DMS79 treated with DMSO at 0.1 percent for 48 hours (cell line): ENCODE data around the gene RHEB.
A peak's percentile ranks its signal among the peaks of the same experiment; 100 is the strongest.
"Not testable (repeated sequence)": the region's sequence is repeated elsewhere in the genome, so short reads cannot be mapped to it uniquely, and the experiment has no call there.

Experiments used
- DNase-seq: peaks from one replicate; lab custom pipeline; 2025; lab: John Stamatoyannopoulos, UW

RHEB gene, protein sequence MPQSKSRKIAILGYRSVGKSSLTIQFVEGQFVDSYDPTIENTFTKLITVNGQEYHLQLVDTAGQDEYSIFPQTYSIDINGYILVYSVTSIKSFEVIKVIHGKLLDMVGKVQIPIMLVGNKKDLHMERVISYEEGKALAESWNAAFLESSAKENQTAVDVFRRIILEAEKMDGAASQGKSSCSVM

DNA sequence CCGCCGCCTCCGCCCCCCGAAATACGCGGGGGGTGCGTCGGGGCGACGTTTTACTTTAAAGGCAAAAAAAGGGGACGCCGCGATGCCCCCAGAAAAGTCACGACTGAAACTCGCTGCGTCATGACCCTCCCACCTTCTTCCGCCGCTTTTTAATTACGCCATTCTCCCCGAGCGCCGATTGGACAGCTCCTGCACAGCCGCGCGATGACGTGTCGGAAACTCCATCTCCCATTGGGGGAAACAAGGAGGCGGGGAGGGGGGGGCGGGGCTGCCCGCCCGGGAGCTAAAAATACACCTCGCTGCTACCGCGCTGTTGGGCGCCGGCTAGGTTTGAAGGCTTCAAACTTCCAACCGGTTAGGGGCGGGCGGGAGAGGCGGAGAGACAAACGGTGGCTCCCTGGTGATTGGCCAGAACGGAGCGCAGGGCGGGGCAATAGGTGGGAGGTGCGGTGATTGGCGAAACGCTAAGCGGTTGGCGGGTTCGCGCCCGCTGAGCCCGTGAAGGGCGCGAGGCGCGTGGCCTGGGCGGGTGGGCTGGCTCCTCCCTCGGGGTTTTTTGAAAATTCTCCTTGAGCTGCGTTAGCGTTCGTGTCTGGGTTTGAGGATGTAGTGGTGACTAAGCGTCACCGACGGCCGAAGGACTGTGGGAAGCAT, at the start of gene RHEB:
Gene RHEB, minus strand, starts transcription at position 131 of the 654 bp plus-strand sequence. CDS start 384 bp downstream, outside the sequence.
- peak; percentile 99 for DNase-seq

DNA sequence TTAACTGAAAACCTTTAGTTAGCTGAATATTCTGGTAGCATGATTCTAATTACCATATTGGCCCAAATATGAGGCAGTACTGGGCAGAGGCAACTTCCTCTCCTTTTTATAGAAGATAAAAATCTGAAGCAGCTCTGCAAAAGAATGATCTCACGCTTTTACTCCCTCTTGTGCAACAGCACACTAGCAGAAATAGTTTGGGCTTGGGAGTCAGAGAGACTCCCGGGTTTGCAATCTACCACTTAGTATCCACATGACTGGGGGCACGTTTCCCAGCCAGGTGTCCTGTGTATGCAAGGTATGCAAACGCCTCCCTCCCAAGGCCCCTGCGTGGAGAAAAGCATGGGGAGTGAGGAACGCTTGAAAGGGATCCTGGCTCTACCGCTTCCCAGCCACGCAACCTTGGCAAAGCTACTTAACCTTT, 47.2 kb upstream of the RHEB start:
- DNase-seq: no peak

DNA sequence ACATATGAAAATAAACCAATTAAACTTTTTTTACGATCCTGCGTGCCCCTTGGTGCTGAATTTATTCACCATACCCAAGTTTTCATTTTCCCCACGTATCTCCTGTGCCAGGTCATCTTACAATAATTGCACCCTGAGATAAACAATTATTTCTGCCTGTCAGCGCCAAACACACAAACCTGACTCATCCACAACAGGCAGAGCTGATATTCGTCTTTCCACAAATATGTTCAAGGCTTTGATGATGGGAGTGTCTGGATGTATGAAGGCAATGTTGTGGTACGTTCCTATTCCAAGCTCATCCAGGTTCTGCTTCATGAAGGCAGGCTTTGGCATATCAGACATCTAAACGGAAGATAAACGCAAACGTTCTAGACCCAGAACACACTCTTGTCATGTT, 45.8 kb upstream of the RHEB start:
- no peak for DNase-seq

DNA sequence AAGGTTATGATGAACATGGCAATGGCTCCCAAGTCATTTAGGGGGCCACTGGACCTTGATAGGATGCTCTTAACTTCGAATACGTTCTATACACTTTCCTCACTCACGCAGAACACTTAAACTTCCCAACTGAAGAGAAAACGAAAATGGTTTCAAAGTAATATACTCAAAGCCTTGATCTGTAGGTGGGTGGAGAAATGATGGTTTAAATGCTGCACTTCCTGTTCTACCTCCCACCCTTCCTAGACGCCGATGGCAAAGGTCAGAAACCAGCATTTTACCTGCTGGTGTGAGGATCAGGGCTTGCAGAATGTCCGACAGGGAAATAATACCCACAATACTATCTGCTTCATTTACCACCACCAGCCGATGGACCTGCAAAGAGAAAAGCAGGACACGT, 40.5 kb upstream of the RHEB start:
- no peak for DNase-seq

DNA sequence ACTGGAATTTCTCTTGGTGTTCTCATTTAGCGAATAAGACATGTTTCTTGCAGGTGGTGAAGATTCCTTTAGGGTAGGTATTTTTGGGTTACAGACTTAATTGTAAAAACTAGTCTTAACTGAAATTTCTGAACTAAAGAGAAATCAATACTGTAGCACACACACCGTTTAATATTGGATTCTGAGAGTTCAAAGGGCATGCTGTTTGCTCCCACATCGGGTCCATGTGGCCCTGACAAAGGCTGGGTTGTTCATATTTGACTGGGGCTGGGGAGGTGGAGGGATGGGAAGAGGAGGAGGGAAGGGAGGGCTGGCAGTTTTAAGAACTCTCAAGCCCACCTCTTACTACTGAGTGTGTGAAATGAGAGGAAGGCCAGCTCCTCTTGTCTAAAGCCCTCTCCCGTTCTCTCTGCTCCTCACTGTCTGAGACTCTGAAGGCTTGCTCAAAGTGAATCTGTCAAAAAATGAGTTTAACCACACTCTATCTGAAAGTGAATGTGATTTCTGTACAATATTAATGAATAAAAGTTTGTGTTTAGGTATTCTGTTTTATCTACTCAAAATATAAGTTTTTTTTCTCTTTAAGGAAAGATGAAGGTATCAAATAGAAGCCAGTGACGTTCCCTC, 40.0 kb upstream of the RHEB start:
- no peak for DNase-seq

DNA sequence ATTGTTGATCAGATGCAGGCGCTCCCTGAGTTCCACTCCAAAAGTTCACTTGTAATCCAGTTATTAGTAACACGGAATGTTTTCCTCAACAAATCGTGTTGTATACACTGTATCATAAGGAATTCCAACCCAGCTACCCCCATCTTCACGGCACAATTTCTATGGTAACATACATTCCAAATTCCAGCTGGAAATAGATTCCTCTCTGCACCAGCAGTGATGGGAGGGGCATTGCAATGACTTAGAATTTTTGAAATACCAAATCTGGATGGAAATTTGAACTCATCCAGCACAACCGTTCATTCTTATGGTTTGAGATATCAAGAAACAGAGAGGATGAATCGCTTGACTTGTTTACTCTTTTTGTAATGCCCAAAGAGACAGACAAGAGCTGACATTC, 38.9 kb upstream of the RHEB start:
- no peak for DNase-seq

DNA sequence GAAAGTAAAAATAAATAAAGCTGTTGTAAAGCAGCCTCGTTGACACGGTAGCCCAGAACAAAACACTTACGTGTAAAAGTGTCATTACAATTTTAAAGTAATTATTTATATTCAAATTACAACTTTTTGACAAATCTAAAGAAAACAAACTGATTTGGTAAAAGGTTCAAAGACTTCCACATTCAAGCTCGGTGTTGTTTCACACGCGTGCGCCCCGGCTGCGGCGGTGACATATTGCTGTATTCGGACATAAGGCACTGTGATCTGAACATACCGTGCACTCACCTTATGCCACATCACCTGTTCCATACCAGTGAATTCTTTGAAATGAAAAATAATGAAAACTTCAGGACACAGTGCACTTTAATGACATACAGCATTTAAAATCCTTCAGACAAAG, 36.9 kb upstream of the RHEB start:
- DNase-seq: no peak

DNA sequence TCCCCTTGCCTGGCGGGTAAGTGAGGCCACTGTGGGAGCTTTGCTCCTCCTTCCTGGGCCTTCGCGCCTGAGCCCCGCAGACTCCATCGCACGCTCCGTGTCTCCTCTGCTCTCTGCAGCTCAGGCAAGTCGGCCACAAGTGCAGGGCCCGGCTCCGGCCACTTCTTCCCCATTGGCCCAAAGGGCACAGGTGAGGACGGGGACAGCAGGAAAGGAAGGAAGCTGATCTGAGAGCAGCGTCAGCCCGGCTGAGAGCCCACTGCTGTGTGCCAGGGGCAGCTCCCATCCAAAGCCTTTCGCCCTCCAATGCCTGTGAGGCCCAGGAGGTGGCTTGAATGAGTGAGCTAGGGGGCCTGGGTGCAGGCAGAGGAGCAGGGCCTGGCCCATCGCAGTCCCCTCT, 33.7 kb upstream of the RHEB start:
- DNase-seq: no peak

DNA sequence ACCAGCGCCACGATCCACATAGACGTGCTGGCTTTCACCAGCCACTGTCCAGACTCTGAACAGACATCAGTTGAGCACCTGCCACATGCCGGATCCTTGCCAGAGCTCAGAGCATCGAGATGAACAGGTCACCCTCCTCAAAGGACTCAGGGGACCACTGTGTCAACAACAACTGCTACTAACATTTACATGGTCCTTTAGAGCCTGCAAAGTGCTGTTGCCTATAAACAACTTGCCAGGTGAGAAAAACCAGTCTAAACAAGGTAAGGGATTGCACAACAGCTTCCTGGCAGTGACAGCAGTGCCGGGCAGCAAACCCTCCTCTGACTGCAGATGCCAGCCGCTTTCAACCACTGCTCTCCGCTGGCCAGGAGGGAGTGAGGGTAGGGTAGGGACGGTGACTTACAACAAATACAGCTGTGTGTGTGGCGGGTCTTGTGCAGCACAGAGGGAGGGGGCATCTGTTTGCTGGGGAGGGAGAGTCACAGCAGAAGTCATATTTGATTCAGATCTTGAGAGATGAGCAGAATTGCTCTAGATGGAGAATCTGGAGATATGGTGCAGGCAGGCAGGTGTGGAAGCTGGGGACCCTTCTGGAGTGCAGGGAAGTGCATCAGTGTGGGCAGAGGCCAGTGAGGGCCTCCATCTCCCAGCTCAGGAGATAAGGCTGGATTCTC, 32.8 kb upstream of the RHEB start:
- peak; percentile 94 for DNase-seq

DNA sequence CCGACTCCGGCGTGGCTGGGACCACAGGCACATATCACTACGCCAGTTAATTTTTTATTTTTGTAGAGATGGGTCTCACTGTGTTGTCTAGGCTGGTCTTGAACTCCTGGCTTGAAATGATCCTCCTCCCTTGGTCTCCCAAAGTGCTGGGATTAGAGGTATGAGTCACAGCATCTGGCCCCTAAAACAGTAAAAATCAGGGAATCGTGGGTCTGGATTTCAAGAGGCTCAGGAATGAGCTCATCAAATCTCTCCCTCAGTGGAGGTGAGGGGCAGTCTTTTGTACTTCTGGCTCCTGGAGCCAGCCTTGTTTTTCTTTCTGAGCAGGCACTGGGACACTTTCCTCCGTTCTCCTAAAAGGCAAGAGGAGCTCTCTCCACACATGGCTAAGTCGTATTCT, 32.1 kb upstream of the RHEB start:
- no peak for DNase-seq

DNA sequence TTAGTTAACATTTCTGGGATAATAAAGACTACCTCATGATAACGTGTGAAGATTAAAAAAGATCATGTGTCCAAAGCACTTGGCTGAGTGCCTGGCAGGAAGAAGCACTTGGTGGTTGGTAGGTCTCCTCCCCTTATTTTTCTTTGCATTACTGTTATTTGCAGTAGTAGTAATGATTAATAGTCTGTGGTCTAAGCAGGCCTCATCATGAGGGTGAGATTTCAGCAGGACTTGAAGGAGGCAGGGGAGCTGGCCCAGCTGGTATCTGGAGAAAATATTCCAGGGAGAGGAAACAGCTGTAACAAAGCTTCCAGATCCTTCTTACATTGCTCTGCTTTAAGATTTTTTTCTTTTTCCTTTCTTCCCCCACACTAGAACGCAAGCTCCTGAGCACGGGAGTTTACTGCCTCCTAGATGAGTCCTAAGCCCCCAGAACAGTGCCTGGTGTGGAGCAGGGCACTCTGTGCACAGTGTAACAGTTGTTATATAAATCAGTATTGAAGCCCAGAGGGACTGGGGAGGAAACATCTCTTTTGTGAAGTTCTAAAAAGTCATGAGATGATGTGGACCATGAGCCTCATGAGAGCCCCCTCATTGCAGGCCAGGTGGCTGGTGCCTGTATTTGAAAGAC, 31.1 kb upstream of the RHEB start:
- DNase-seq: peak; percentile 72

DNA sequence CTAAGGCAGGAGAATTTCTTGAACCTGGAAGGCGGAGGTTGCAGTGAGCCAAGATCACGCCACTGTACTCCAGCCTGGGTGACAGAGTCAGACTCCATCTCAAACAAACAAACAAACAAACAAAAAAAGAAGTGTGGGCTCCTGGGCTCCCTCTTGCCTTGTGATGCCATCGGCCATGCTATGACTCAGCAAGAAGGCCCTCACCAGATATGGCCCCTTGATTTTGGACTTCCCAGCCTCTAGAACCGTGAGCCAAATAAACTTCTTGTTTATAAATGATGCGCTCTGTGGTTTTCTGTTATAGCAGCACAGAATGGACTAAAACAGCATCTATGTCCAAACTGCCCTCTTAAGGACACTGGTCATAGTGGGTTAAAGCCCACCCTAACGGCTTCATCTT, 29.9 kb upstream of the RHEB start:
- DNase-seq: no peak

DNA sequence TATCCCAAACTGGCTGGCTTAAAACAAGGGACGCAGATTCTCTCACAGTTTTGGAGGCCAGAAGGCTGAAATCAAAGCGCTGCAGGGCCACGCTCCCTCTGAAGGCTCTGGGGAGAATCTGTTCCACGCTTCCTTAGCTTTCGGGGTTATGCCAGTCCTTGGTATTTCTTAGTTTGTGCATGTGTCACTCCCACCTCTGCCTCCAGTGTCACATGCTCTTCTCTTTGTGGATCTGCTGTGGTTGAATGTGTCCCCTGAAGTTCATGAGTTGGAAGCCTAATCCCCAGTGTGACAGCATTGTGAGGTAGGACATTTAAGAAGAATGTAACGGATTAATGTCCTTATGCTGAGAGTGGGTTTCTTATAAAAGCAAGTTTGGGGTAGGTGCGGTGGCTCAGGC, 29.4 kb upstream of the RHEB start:
- DNase-seq: no peak

DNA sequence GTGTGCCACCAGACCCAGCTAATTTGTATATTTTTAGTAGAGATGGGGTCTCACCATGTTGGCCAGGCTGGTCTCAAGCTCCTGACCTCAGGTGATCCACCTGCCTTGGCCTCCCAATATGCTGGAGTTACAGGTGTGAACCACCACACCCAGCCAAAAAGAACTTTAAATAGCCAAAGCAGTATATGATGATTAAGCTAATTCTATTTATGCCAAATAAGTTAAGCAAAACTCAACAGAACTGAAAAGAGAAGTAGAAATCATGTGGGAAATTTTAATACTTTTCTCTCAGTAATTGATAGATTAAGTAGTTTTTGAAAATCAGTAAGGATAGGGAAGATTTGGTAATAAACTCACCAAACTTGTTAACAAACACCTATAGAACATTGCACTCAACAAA, 24.5 kb upstream of the RHEB start:
- DNase-seq: no peak

DNA sequence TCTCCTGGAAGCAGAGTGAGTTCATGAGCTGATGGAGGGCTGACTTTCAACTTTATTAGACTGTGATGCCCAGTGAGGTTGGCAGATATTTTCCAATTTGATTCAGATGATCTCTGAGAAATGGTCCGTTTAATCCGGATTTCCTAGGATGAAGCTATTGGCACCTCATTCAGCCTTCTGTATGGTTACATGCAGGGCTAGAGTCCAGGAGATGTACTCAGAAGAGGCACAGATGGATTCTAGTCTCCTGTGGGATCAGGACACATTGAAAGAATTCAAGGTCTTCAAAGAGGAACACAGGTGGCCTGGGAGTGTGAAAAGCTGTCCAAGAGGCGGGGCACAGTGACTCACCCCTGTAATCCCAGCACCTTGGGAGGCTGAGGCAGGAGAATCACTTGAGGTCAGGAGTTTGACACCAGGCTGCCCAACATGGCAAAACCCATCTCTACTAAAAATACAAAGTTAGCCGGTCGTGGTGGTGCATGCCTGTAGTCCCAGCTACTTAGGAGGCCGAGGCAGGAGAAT, 23.0 kb upstream of the RHEB start:
- DNase-seq: no peak

DNA sequence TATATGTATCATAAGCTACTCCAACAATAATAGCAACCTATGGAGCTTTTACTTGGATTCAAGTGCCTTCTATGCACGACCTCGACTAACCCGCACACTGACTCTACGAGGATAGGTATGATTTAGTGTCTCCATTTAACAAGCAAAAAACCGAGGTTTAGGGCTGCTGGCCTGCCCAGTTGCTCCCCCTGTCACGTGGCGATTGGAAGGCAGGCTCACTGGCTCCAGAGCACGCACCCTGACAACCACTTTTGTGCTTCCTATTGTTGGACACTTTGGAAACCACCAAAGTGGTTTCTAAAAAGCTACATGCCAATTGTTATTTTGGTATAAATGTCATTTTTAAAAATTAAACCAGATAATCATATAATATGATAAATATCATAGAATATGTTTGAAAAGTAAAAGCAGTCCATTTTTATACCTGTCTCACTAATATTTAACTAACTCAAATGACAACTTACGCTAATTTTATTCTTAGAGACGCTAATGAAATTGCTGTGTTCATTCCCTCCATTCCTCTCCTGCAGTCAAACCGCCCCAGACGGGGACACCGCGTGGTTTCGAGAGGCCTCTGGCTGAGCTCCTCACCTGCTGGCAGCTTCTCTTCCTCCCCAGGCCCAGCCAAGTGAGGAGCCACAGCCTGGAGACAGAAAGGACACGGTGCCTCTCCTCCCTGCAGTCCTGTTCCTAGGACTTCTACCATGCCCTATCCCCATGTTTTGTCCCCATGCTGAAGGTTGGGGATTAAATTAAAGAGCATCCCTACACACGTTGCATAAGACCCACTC, 22.2 kb upstream of the RHEB start:
- no peak for DNase-seq

DNA sequence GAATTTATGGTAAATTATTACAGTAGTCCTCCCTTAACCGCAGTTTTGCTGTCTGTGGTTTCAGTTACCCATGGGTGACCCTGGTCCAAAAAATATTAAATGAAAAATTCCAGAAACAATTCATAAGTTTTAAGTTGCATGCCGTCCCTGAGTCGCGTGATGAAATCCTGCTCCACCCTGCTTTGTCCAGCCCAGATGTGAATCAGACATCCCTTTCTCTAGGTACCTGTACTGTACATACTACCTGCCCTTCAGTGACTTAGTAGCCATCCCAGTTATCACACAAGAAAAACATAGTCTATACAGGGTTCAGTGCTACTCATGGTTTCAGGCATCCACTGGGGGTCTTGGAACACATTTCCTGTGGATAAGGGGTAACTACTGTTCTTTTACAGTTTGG, 20.5 kb upstream of the RHEB start:
- no peak for DNase-seq

DNA sequence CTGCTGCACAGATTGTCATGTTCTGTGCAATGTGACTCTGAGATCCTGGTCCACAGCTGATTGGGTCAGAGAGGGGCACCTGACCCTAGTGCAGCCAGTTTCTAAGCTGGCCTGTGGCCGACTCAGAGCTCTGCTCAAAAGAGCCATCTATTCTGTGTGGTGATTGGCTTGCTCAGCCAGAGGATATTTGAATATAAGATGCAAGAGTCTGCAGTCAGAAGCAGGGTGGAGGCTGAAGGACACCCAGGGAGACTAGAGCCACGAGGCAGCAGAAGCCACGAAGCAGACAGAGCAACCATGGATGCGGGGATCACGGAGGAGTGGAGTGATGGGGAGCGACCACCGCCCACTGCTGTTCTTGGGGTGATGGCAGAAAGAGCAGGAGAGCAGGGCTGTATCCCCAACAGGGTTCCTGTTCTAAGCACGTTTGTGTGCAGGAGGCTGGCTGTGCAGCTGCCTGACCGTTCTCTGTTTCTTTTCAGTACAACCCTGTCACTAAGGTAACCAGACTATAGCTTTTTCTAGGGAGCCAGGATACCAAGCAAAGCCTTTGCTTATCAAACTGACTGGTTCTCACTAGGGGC, 19.5 kb upstream of the RHEB start:
- peak; percentile 60 for DNase-seq

DNA sequence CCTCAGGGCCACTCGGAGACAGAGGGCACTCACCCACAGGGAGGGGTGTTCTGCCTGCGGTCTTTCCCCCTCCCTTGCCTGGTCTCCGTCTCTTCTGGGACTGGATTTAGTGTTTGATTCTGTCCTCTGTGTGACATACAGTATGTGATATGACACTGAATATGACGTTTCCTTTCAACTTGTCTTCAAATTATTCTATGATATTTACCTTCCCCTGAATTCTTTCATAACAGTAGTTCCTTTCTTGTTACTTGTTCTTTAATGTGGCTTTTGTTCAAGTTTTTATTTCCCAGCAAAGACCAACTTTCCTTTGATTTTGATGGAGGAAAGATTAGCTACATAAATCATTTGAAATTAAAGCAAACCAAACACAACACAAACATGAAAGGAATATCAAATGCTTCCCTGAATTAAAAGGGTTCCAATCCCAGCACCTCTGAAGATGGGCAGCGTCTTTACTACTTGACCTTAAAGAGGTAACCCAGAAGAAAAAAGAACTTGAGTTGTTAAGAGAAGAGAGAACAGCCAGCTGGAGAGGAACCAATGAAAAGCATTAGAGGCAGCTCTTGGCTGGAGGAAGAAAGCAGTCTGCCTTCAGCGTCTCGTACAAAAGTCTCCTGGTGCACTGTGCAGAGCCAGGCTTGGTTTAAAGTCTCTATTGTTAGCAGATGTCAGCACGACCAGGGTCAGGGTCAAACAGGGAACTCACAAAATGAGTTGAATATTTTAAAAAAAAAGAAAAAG, 18.3 kb upstream of the RHEB start:
- peak; percentile 17 for DNase-seq

DNA sequence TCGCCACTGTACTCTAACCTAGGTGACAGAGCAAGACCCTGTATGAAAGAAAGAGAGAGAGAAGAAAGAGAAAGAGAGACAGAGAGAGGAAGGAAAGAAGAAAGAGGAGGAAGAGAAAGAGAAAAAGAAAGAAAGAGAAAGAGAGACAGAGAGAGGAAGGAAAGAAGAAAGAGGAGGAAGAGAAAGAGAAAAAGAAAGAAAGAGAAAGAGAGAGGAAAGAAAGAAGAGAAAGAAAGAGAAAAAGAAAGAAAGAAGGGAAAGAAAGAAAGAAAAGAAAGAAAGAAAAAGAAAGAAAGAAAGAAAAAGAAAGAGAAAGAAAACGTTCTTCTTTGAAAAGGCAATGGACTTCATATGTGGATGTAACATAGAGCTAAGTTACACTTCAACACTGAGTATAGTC, 16.5 kb upstream of the RHEB start:
- not testable (repeated sequence) for DNase-seq
